GM23338 (cell line): ENCODE data around the gene KLF4.

Experiments
- CREB1 ChIP-seq: fragments of 250-450 bp; sonication (Bioruptor Pico); IDR thresholded peaks from 2 replicates; pipeline ENCODE4 v1.5.0; 2020; ENCODE audit warnings: low read depth, mild to moderate bottlenecking, moderate library complexity
- EZH2 ChIP-seq: fragments of 200-600 bp; sonication (generic); IDR thresholded peaks from one replicate; pipeline ENCODE4 v1.8.0; 2017; ENCODE audit warnings: antibody characterized with exemption, mild to moderate bottlenecking, low read depth; ENCODE audit not compliant: unreplicated experiment
- EZH2phosphoT487 ChIP-seq: fragments of 200-600 bp; sonication (generic); IDR thresholded peaks from one replicate; pipeline ENCODE4 v1.8.1; 2018; ENCODE audit warnings: antibody characterized with exemption; ENCODE audit not compliant: unreplicated experiment
- JUNB ChIP-seq: IDR thresholded peaks from one replicate; pipeline ENCODE4 v1.6.1; 2016; ENCODE audit warnings: antibody characterized with exemption; ENCODE audit not compliant: unreplicated experiment
- POLR2AphosphoS5 ChIP-seq: IDR thresholded peaks from 2 replicates; pipeline ENCODE4 v1.6.1; 2016; ENCODE audit warnings: antibody characterized with exemption, low read depth
- STAT1 ChIP-seq: IDR thresholded peaks from one replicate; pipeline ENCODE4 v1.6.1; 2016; ENCODE audit warnings: antibody characterized with exemption; ENCODE audit not compliant: unreplicated experiment
- ZNF331 ChIP-seq: fragments of 250-450 bp; sonication (Bioruptor Pico); IDR thresholded peaks from 2 replicates; pipeline ENCODE4 v1.5.0; 2020; ENCODE audit warnings: low read depth, mild to moderate bottlenecking, moderate library complexity
- TF ChIP-seq, protein P1 (sequence below), 2 experiments: fragments of 200-600 bp in 1 of 2; sonication (generic) in 1 of 2; conservative IDR thresholded peaks; 2 replicates each; pipeline versions ENCODE4 v1.5.1 to v1.6.1; 2016 to 2017; ENCODE audit warnings: antibody characterized with exemption in 2 of 2, low read depth in 2 of 2, mild to moderate bottlenecking in 2 of 2, moderate library complexity in 1 of 2
- TF ChIP-seq, protein P2 (sequence below): IDR thresholded peaks from one replicate; pipeline ENCODE4 v1.6.1; 2018; ENCODE audit warnings: antibody characterized with exemption; ENCODE audit not compliant: unreplicated experiment
- TF ChIP-seq, protein P3 (sequence below): IDR thresholded peaks from 2 replicates; pipeline ENCODE4 v1.6.1; 2016; ENCODE audit warnings: antibody characterized with exemption

DNA sequence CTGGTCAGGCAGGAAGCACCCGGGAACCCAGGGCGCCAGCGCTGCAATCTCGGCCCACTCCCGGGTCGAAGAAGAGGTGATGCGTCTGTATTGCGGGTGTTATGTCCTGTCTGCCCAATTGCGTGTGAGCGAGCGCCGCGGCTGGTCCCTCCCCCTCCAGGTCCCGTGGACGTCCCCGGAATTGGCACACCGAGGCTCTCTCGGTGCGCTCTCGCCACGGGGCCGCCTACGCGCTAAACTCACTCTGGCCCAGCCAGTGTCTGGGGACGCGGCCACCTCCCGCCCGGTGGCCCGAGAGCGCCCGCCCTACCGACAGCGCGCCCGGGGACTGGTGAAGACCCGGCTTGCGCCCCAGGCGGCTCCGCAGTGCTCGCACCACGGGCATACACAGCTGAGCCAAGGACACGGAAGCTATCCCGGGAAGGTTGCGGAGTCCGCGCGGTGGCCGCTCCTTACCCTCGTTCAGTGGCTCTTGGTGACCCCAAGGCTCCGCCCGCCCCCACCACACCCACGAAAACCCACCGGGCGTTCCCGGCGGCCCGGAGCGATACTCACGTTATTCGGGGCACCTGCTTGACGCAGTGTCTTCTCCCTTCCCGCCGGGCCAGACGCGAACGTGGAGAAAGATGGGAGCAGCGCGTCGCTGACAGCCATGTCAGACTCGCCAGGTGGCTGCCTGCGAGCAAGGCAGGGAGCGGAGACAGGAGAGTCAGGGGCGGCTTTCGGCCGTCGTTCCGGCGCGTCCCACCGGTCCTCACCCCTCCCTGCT is 1.0 kb downstream of the KLF4 start:
- TF ChIP-seq, protein P1, sequence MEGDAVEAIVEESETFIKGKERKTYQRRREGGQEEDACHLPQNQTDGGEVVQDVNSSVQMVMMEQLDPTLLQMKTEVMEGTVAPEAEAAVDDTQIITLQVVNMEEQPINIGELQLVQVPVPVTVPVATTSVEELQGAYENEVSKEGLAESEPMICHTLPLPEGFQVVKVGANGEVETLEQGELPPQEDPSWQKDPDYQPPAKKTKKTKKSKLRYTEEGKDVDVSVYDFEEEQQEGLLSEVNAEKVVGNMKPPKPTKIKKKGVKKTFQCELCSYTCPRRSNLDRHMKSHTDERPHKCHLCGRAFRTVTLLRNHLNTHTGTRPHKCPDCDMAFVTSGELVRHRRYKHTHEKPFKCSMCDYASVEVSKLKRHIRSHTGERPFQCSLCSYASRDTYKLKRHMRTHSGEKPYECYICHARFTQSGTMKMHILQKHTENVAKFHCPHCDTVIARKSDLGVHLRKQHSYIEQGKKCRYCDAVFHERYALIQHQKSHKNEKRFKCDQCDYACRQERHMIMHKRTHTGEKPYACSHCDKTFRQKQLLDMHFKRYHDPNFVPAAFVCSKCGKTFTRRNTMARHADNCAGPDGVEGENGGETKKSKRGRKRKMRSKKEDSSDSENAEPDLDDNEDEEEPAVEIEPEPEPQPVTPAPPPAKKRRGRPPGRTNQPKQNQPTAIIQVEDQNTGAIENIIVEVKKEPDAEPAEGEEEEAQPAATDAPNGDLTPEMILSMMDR (conservative IDR thresholded peaks at IDR 0.05; ENCODE audit: low read depth in 2 of 2) = no peak
- no peak for TF ChIP-seq EZH2
- TF ChIP-seq EZH2phosphoT487 = no peak
- no peak for TF ChIP-seq CREB1 (CRISPR knock-in tag)
- TF ChIP-seq, protein P2, sequence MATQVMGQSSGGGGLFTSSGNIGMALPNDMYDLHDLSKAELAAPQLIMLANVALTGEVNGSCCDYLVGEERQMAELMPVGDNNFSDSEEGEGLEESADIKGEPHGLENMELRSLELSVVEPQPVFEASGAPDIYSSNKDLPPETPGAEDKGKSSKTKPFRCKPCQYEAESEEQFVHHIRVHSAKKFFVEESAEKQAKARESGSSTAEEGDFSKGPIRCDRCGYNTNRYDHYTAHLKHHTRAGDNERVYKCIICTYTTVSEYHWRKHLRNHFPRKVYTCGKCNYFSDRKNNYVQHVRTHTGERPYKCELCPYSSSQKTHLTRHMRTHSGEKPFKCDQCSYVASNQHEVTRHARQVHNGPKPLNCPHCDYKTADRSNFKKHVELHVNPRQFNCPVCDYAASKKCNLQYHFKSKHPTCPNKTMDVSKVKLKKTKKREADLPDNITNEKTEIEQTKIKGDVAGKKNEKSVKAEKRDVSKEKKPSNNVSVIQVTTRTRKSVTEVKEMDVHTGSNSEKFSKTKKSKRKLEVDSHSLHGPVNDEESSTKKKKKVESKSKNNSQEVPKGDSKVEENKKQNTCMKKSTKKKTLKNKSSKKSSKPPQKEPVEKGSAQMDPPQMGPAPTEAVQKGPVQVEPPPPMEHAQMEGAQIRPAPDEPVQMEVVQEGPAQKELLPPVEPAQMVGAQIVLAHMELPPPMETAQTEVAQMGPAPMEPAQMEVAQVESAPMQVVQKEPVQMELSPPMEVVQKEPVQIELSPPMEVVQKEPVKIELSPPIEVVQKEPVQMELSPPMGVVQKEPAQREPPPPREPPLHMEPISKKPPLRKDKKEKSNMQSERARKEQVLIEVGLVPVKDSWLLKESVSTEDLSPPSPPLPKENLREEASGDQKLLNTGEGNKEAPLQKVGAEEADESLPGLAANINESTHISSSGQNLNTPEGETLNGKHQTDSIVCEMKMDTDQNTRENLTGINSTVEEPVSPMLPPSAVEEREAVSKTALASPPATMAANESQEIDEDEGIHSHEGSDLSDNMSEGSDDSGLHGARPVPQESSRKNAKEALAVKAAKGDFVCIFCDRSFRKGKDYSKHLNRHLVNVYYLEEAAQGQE = no peak
- no peak for TF ChIP-seq POLR2AphosphoS5
- TF ChIP-seq, protein P3, sequence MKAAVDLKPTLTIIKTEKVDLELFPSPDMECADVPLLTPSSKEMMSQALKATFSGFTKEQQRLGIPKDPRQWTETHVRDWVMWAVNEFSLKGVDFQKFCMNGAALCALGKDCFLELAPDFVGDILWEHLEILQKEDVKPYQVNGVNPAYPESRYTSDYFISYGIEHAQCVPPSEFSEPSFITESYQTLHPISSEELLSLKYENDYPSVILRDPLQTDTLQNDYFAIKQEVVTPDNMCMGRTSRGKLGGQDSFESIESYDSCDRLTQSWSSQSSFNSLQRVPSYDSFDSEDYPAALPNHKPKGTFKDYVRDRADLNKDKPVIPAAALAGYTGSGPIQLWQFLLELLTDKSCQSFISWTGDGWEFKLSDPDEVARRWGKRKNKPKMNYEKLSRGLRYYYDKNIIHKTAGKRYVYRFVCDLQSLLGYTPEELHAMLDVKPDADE = no peak
- no peak for TF ChIP-seq STAT1
- no peak for TF ChIP-seq ZNF331
- TF ChIP-seq JUNB = no peak
